Islet precursor cell (in vitro differentiated cells): Measurements from ENCODE around the gene ACOT9.
"Not testable (repeated sequence)": the region's sequence is repeated elsewhere in the genome, so short reads cannot be mapped to it uniquely, and the experiment has no call there.

Source experiments
- DNase-seq: peaks from one replicate; pipeline ENCODE4 v3.0.0-alpha.2; 2018

Gene ACOT9, protein sequence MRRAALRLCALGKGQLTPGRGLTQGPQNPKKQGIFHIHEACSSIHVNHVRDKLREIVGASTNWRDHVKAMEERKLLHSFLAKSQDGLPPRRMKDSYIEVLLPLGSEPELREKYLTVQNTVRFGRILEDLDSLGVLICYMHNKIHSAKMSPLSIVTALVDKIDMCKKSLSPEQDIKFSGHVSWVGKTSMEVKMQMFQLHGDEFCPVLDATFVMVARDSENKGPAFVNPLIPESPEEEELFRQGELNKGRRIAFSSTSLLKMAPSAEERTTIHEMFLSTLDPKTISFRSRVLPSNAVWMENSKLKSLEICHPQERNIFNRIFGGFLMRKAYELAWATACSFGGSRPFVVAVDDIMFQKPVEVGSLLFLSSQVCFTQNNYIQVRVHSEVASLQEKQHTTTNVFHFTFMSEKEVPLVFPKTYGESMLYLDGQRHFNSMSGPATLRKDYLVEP

GRCh38 chrX:23742697-23743622 lies at the start of gene ACOT9:
ACOT9 (minus strand) TSS chrX:23743276; CDS start chrX:23743144, 132 bp downstream.
- DNase-seq: peak; percentile 97

- DNase-seq: no peak
Measured at GRCh38 chrX:23790155-23790497, 47.0 kb upstream of the ACOT9 start.

- DNase-seq: peak; percentile 58
Measured at GRCh38 chrX:23789386-23790154, 46.5 kb upstream of the ACOT9 start.

GRCh38 chrX:23788946-23789345 lies 45.9 kb upstream of the ACOT9 start:
- DNase-seq: no peak

DNA sequence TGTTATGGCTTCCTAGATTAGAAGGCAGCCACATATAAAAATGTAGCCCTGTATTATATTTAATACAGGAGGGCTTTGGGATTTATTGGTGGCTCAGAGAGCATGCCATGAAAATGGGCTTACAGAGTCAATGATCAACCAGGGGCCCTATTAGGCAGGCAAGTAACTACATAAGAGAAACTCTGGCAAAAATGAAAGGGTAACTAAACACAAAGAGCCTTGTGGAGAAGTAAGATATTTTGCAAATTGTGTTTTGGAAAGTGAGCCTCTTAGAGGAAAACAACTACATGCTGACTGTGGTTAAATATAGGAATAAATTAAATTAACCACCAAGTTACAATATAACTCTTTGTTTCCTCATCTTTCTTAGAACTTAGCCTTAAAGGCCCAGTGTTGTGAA lies 45.4 kb upstream of the ACOT9 start:
- DNase-seq: no peak

GRCh38 chrX:23787745-23788118 lies 44.7 kb upstream of the ACOT9 start:
- no peak for DNase-seq

- no peak for DNase-seq
Measured at GRCh38 chrX:23786268-23786815, 43.3 kb upstream of the ACOT9 start.

- no peak for DNase-seq
Measured at GRCh38 chrX:23785580-23785979, 42.5 kb upstream of the ACOT9 start.

- no peak for DNase-seq
Measured at GRCh38 chrX:23784470-23785331, 41.6 kb upstream of the ACOT9 start.

GRCh38 chrX:23783589-23784469 lies 40.8 kb upstream of the ACOT9 start:
- no peak for DNase-seq

- peak; percentile 99 for DNase-seq
Measured at GRCh38 chrX:23782863-23783588, 40.0 kb upstream of the ACOT9 start, which contains the start of gene SAT1. SAT1 (plus strand) TSS chrX:23783173; CDS start chrX:23783352, 179 bp downstream.

DNA sequence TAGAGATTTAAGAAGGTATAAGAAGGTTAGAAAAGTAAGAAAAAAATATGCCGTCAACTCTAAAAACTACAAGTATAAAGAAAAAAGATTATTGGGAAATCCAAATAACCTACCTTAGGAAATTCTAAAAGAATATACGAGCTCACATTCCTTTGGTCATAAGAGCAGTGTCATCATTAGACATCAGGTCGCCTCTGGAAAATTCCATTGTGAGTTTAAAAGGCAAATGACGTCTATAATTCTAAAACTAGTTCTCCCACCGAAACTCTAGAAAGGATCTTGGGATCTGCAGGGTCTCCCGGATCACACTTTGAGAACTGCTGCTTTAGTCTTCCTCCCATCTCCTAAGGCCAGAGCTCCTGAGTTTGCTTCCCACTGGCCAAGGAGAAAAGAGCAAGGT lies 39.4 kb upstream of the ACOT9 start:
- DNase-seq: no peak

GRCh38 chrX:23779025-23779424 lies 35.9 kb upstream of the ACOT9 start:
- no peak for DNase-seq

GRCh38 chrX:23776363-23776762 lies 33.3 kb upstream of the ACOT9 start:
- no peak for DNase-seq

- DNase-seq: no peak
Measured at GRCh38 chrX:23773601-23774175, 30.6 kb upstream of the ACOT9 start.

DNA sequence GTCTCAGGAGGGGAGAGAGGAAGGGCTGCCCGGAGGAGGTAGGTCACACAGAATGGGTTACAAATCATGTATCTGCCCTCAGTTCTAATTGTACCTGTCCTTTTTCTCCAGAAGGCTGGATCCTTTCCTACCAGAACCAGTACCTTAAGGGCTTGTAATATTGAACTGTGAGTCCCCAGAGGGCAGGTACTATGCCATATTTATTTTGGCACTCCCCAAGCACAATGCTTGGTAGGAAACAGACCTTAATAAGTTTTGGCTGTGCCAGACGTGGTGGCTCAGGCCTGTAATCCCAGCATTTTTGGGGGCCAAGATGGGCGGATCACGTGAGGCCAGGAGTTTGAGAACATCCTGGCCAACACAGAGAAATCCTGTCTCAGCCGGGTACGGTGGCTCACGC lies 28.0 kb upstream of the ACOT9 start:
- not testable (repeated sequence) for DNase-seq

GRCh38 chrX:23770142-23770541 lies 27.1 kb upstream of the ACOT9 start:
- no peak for DNase-seq

DNA sequence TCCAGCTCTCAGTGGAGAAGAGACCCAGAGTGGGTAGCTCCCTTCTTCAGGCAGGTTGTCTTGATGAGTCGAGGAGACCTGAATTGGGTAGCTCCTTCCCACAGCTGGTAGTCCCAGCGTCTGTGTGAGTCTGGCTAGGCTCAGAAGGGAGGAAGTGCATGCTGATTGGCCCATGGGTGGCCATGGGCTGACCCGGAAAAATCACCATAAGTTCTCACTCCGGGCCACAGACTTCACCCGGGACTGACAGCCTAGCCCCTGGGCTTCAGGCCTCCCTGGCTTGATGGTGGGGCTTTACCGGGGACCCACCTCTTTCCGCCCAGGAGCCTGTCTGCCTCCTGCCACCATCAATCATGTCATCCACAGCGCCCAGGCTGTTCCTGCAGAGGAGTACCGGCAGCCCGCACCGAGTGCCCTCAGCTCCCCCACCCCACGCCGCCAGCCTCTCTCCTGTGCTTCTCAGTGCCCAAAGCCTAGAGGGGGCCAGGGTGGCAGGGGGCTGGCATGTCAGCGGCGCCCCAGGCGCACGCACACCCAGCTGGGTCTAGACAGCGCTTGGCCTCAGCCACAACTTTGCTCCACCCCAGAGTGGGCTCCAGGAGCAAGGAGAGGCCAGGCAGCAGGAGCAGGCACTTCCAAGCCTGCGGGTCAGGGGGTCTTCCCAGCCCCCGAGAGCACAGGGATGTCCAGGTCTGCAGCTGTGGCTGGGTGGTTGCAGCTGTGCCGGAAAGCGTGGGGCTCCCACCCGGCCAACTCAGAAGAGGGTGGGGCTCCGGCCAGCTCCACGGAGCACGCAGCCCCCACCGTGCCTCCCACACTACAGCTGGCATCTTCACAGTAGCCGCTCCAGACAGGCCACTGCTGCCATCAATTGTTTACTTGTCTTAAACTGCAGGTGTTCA lies 23.8 kb upstream of the ACOT9 start:
- no peak for DNase-seq
